K562 (cell line): ENCODE measurements around the gene SFTPB. TPM values are rescaled to one million over a fixed set of nuclear protein-coding genes. Genes with fewer than 3 reads are reported as not detected.

Experiments
- ATAC-seq: fragments of 200-7000 bp; cut with Tn5 transposase; 3 replicates; pipeline ENCODE4 v1.9.1; 2020; ENCODE audit warnings: moderate library complexity
- BruUV-seq: library from RNA; stranded (reverse); fragments of 400-500 nt; replicated peaks from 2 replicates; lab custom pipeline; 2021; lab: Mats Ljungman, UMichigan
- CTCF ChIA-PET: fragments of 300-600 bp; formaldehyde crosslinking; extraction: SDS; loops from one replicate; lab custom pipeline; 2021; ENCODE audit warnings: low intra/inter-chr PET ratio; lab: Yijun Ruan, JAX
- POLR2A ChIA-PET: fragments of 300-600, 350-650 bp; sonication (Branson Sonifier 250); formaldehyde crosslinking; extraction: SDS; loops from one replicate; lab custom pipeline; 2021; ENCODE audit warnings: antibody characterized with exemption, inconsistent platforms; lab: Yijun Ruan, JAX
- DNase-seq, 4 experiments: peaks; one replicate each; pipeline versions ENCODE4 v3.0.0 to v3.0.0-alpha.2; 2011 to 2018; ENCODE audit warnings: low spot score in 3 of 4, mixed read lengths in 3 of 4; ENCODE audit errors: extremely low read depth in 1 of 4
- FAIRE-seq: peaks from 2 replicates; lab custom pipeline; 2011; peaks lifted over from hg19 to GRCh38; lab: Jason Lieb, UNC
- H2AFZ ChIP-seq: 2 replicates; pipeline ENCODE4 v1.6.0; 2011; ENCODE audit warnings: low read depth, low read length, control low read depth, inconsistent platforms
- H3K27ac ChIP-seq: fragments of 200-600 bp; 3 replicates; pipeline ENCODE4 v1.8.0; 2011; ENCODE audit warnings: low read depth, mild to moderate bottlenecking, control low read depth, inconsistent platforms, low read length, moderate library complexity, mixed read lengths; ENCODE audit errors: extremely low read depth
- H3K27me3 ChIP-seq, 2 experiments: fragments of 300-600 bp in 1 of 2; 2 replicates in 1 of 2; 3 replicates in 1 of 2; pipeline versions ENCODE4 v1.6.0 to v1.8.0; 2011; ENCODE audit warnings: inconsistent platforms in 2 of 2, low read length in 2 of 2, mild to moderate bottlenecking in 1 of 2, mixed read lengths in 1 of 2, moderate library complexity in 1 of 2; ENCODE audit not compliant: control insufficient read depth in 2 of 2, insufficient read depth in 2 of 2
- H3K36me3 ChIP-seq: fragments of 300-600 bp; 3 replicates; pipeline ENCODE4 v1.8.0; 2011; ENCODE audit warnings: mild to moderate bottlenecking, low read length, inconsistent platforms; ENCODE audit not compliant: control insufficient read depth, insufficient read depth
- H3K4me1 ChIP-seq, 2 experiments: fragments of 200-600 bp in 1 of 2; replicated peaks in 1 of 2; 2 replicates in 1 of 2; 3 replicates in 1 of 2; pipeline versions ENCODE4 v1.5.1 to v1.8.0; 2011; ENCODE audit warnings: inconsistent platforms in 2 of 2, low read length in 2 of 2, mild to moderate bottlenecking in 1 of 2, mixed read lengths in 1 of 2, moderate library complexity in 1 of 2; ENCODE audit not compliant: control insufficient read depth in 2 of 2, insufficient read depth in 2 of 2
- H3K4me2 ChIP-seq: 2 replicates; pipeline ENCODE4 v1.6.1; 2011; ENCODE audit warnings: low read length, control low read depth, inconsistent platforms, mixed read lengths; ENCODE audit not compliant: insufficient read depth
- H3K4me3 ChIP-seq: fragments of 200-600 bp; sonication (generic), shearing (Covaris generic); 2 replicates; pipeline ENCODE4 v1.5.1; 2016; ENCODE audit warnings: control low read depth, inconsistent platforms
- H3K79me2 ChIP-seq: fragments of 200-600 bp; 3 replicates; pipeline ENCODE4 v1.8.0; 2011; ENCODE audit warnings: low read length, inconsistent platforms; ENCODE audit not compliant: control insufficient read depth, insufficient read depth
- H3K9ac ChIP-seq, 2 experiments: 2 replicates each; pipeline versions ENCODE4 v1.6.0 to v1.6.1; 2011; ENCODE audit warnings: low read depth in 2 of 2, low read length in 2 of 2, control low read depth in 1 of 2, inconsistent platforms in 1 of 2, mild to moderate bottlenecking in 1 of 2, mixed read lengths in 1 of 2; ENCODE audit not compliant: insufficient read depth in 1 of 2
- H3K9me1 ChIP-seq: one replicate; pipeline ENCODE4 v1.6.0; 2011; ENCODE audit warnings: inconsistent platforms, mild to moderate bottlenecking, low read length, moderate library complexity; ENCODE audit not compliant: control insufficient read depth, insufficient read depth
- H3K9me3 ChIP-seq: replicated peaks from 2 replicates; pipeline ENCODE4 v1.5.1; 2011; ENCODE audit warnings: low read depth, low read length, inconsistent platforms; ENCODE audit not compliant: control insufficient read depth, insufficient read depth
- H4K20me1 ChIP-seq: replicated peaks from 2 replicates; pipeline ENCODE4 v1.6.1; 2011; ENCODE audit warnings: low read length, inconsistent platforms, mixed read lengths; ENCODE audit not compliant: control insufficient read depth, insufficient read depth
- DEAF1 ChIP-seq: fragments of 450-650 bp; formaldehyde crosslinking; IDR thresholded peaks from 2 replicates; pipeline ENCODE4 v1.4.0; 2020; ENCODE audit warnings: mild to moderate bottlenecking, moderate library complexity
- ETS1 ChIP-seq: conservative IDR thresholded peaks from 2 replicates; pipeline ENCODE4 v1.6.1; 2011; ENCODE audit warnings: low read depth, mild to moderate bottlenecking, low read length; ENCODE audit not compliant: control insufficient read depth
- JUND ChIP-seq, 2 experiments: IDR thresholded peaks; 2 replicates in 1 of 2; 3 replicates in 1 of 2; pipeline ENCODE4 v1.6.1; 2011; ENCODE audit warnings: borderline replicate concordance in 2 of 2, low read depth in 2 of 2, low read length in 2 of 2, improper control_type of control experiment in 1 of 2, missing biosample characterization in 1 of 2, missing genetic modification characterization in 1 of 2, missing genetic modification reagents in 1 of 2
- MEF2A ChIP-seq: IDR thresholded peaks from 2 replicates; pipeline ENCODE4 v1.6.1; 2011; ENCODE audit warnings: low read depth, mild to moderate bottlenecking, low read length, moderate library complexity; ENCODE audit not compliant: control insufficient read depth
- MLLT1 ChIP-seq, 2 experiments: fragments of 450-650 bp; IDR thresholded peaks; 2 replicates each; pipeline ENCODE4 v1.6.1; 2016
- PBX2 ChIP-seq, 2 experiments: IDR thresholded peaks in 1 of 2; conservative IDR thresholded peaks in 1 of 2; 2 replicates each; pipeline ENCODE4 v1.6.1; 2016; ENCODE audit warnings: low read depth in 2 of 2, mild to moderate bottlenecking in 1 of 2, missing compliant biosample characterization in 1 of 2, missing genetic modification characterization in 1 of 2, moderate library complexity in 1 of 2
- POLR2AphosphoS2 ChIP-seq: IDR thresholded peaks from 2 replicates; pipeline ENCODE4 v1.6.1; 2012; ENCODE audit warnings: low read length, improper control_type of control experiment
- SPI1 ChIP-seq: IDR thresholded peaks from 2 replicates; pipeline ENCODE4 v1.6.1; 2011; ENCODE audit warnings: low read depth, low read length, control low read depth, borderline replicate concordance
- TRIM24 ChIP-seq, 2 experiments: fragments of 450-650 bp; IDR thresholded peaks; 2 replicates each; pipeline ENCODE4 v1.6.1; 2016
- ZNF431 ChIP-seq: sonication (generic); formaldehyde crosslinking; IDR thresholded peaks from 2 replicates; pipeline ENCODE4 v1.8.0; 2022; ENCODE audit warnings: mild to moderate bottlenecking, missing genetic modification reagents
- WGBS: fragments of 100-300 bp; shearing (Covaris generic); methylation state at CpG from one replicate; pipeline ENCODE4 v1.1.6; 2016; ENCODE audit warnings: low coverage, mixed read lengths; ENCODE audit not compliant: insufficient coverage; ENCODE audit errors: missing lambda C conversion rate; 5-methylcytosine and 5-hydroxymethylcytosine counted together
- in situ Hi-C: fragments of 300-500 bp; cut with MboI; formaldehyde crosslinking; loops from 4 replicates; pipeline ENCODE4 v1.15.0; 2018; ENCODE audit warnings: inconsistent platforms, mixed read lengths
- intact Hi-C: fragments of 100-400 bp; cut with micrococcal nuclease; formaldehyde crosslinking; loops from 2 replicates; pipeline ENCODE4 v1.14.2; 2022
- polyA plus RNA-seq, 8 experiments: library from polyadenylated mRNA; depleted of rRNA in 4 of 8; stranded (reverse) in 5 of 8; unstranded in 3 of 8; fragments of >200 nt; fragmentation: Nextera tagmentation in 2 of 8; fragmentation: Illumina TruSeq in 1 of 8; extraction: Ambion mirVana in 2 of 8; extraction: Trizol in 1 of 8; gene quantifications; 2 replicates each; pipeline versions ENCODE4 v1.2.1 to v1.2.3, GENCODE V29; 2011 to 2014; ENCODE audit warnings: inconsistent platforms in 1 of 8, missing spikeins in 1 of 8
- total RNA-seq, 7 experiments: library from RNA; depleted of rRNA in 6 of 7; stranded (reverse); fragments of >200 nt in 6 of 7; fragmentation: Illumina TruSeq in 2 of 7; extraction: Trizol in 2 of 7; gene quantifications; 2 replicates each; pipeline versions ENCODE4 v1.2.1 to v1.2.3, GENCODE V29; 2011 to 2021; ENCODE audit warnings: low replicate concordance in 1 of 7

SFTPB gene
- total and polyA plus RNA-seq, 9 of the 15 experiments (the other 6 are each of a cell fraction or from before 2014, with no cell fraction given): 0.03 to 7.0 TPM; not detected in 7

- intact Hi-C loops: loop anchor here (1.0 to 5.0 kb wide), 3 partner anchors 28 to 290 kb away; partner anchors contain the start of gene SH2D6
- Histone ChIP-seq H3K27me3 (peaks cover 0 to 9% of the 10 kb centered on the region in 2 experiments; a peak in 2 of 5 replicates), H3K79me2 (no peaks in the 10 kb centered on the region), H3K9me3 (no peaks in the 10 kb centered on the region), H3K4me2 (peak overlapping the region; percentile 39; the same call in 1 of the 2 replicates), H2AFZ (peak overlapping the region; percentile 65; the same call in 1 of the 2 replicates), H3K4me3 (no peak overlapping the region), H3K9me1 (no peaks in the 10 kb centered on the region), H3K4me1 (peaks cover 5 to 29% of the 10 kb centered on the region in 2 experiments), H3K9ac (no peak overlapping the region), H3K36me3 (no peaks in the 10 kb centered on the region), H4K20me1 (no peaks in the 10 kb centered on the region), H3K27ac (no peak overlapping the region)
- ChIA-PET POLR2A (interaction anchor here (0.6 to 1.4 kb wide), 2 partner anchors 12 to 70 kb away, joined by 3 to 5 read pairs; no protein-coding TSS in a partner anchor), CTCF (interaction anchor here (0.6 to 1.7 kb wide), 3 partner anchors 28 to 70 kb away, joined by 4 to 14 read pairs (median 4); no protein-coding TSS in a partner anchor)
- peak; percentile 99 for FAIRE-seq
- ATAC-seq: peak; percentile 89
- DNase-seq: peak; percentile 73 to 87 (median 74)
- in situ Hi-C loops: no loop called here
- no TSS peak for BruUV-seq
- 3% methylated on average over 10 of the region's 10 CpGs for WGBS
- TF ChIP-seq MEF2A (no peak), POLR2AphosphoS2 (no peak), JUND (IDR thresholded peaks at IDR 0.05; ENCODE audit: borderline replicate concordance, low read depth, low read length) (peak; percentile 71), JUND (tag; IDR thresholded peaks at IDR 0.05; ENCODE audit: borderline replicate concordance, low read depth, low read length) (peak; percentile 80), TRIM24 (IDR thresholded peaks at IDR 0.05) (no peak), MLLT1 (IDR thresholded peaks at IDR 0.05) (peak in 1 of 2 experiments; percentile 71; a peak in 1 of 4 replicates), PBX2 (CRISPR knock-in tag; IDR thresholded peaks at IDR 0.05; ENCODE audit: low read depth) (no peak), PBX2 (tag; conservative IDR thresholded peaks at IDR 0.05; ENCODE audit: low read depth) (no peak), ZNF431 (CRISPR knock-in tag) (no peak), SPI1 (no peak), DEAF1 (peak; percentile 37; the same call in 1 of the 2 replicates), ETS1 (no peak)
Measured at GRCh38 chr2:85707304-85707703, 39.3 kb upstream of the SFTPB start.
